Cardiac fibroblast (primary cell): Measurements from ENCODE around the gene SLCO2A1.

ENCODE experiments used
- DNase-seq, 2 donors: peaks; one replicate each; pipeline versions ENCODE4 v3.0.0 to v3.0.0-alpha.2; 2010; ENCODE audit warnings: low read depth in 2 of 2
- H3K4me3 ChIP-seq, 2 donors: replicated peaks in 1 of 2; 1 replicate in 1 of 2; 2 replicates in 1 of 2; pipeline ENCODE4 v1.5.1; 2011; ENCODE audit warnings: low read depth in 2 of 2, low read length in 2 of 2, mild to moderate bottlenecking in 2 of 2, moderate library complexity in 1 of 2
- CTCF ChIP-seq: IDR thresholded peaks from one replicate; pipeline ENCODE4 v1.5.1; 2011; ENCODE audit warnings: low read depth, mild to moderate bottlenecking, low read length, inconsistent platforms

The SLCO2A1 gene

DNA sequence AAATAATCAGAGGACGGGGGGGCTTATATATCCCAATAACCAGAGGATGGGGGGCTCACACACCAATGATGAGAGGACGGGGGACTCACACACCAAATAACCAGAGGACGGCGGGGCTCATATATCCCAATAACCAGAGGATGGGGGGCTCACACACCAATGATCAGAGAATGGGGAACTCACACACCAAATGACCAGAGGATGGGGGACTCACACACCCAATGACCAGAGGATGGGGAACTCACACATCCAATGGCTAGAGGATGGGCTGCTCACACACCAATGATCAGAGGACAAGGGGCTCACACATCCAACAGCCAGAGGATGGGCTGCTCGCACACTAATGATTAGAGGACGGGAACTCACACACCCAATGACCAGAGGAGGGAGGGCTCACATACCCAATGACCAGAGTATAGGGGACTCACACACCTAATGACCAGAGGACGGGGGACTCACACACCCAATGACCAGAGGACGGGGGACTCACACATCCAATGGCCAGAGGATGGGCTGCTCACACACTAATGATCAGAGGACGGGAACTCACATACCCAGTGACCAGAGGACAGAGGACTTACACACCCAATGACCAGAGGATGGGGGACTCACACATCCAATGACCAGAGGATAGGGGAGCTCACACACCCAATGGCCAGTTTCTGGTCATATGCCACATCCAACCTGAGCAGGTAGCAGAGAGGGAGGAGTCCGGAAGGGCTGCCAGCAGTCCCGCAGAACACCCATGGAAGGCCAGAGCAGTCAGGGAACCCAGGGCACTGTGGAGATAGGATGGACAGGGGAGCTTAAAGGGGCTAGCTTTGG lies 144.6 kb downstream of the SLCO2A1 start:
- H3K4me3 ChIP-seq: no peak overlapping the region
- no peak for TF ChIP-seq CTCF
- DNase-seq: no peak

- TF ChIP-seq CTCF: no peak
- no peak overlapping the region for H3K4me3 ChIP-seq
- no peak for DNase-seq
Measured at GRCh38 chr3:133884054-133884886, 145.5 kb downstream of the SLCO2A1 start.

DNA sequence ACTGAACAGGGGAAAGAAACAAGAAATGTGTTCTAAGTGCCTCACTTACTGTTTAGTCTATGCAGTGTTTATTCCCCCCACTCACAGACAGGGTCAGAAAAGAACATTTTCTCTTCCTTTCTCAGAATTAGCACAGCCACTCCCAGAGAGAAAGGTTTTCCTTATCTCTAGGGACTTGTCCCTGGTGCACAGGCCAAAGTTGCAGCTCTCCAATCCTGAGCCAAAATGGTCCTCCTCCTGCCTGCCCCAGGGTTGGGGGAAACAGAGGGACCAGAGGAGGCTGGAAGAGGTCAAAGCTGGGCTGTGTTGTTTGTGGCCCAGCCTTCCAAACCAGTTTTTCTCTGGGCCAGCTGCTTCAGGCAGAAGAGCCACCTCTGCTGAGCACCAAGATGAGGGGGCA lies 146.1 kb downstream of the SLCO2A1 start:
- DNase-seq: no peak
- H3K4me3 ChIP-seq: no peak overlapping the region
- no peak for TF ChIP-seq CTCF

DNA sequence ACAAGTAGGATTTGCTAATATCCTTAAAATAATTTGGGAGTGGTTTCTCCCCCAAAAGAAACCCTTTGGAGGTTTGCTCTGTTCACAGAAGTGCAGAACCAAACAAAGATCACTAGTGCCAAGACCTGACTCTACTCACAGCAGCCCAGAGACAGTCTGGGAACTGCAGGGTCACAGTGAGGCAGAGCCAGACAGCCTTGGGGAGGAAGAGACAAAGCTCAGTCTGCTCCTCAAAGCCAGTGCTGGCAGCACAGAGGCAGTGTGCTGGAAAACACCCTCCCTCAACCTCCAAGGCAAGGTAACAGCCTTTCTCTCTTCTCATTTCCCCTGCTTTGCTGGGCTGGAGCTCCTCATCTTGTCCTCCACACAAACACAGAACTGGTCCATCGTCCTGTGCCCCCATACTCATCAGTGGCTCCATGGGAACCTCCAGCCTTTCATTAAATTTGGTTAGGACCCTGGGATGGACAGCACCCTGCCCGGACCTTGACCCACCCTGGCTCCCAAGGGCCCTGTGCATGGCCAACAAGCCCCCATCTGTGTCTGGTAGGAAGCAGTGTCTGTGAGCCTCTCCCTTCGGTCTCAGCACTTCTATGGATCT lies 146.6 kb downstream of the SLCO2A1 start:
- DNase-seq: no peak

GRCh38 chr3:133881939-133882825 lies 147.5 kb downstream of the SLCO2A1 start:
- no peak for TF ChIP-seq CTCF
- no peak overlapping the region for H3K4me3 ChIP-seq
- DNase-seq: no peak

More for the DNA sequence above, 146.6 kb downstream of the SLCO2A1 start:
- H3K4me3 ChIP-seq: no peak overlapping the region
- no peak for TF ChIP-seq CTCF

DNA sequence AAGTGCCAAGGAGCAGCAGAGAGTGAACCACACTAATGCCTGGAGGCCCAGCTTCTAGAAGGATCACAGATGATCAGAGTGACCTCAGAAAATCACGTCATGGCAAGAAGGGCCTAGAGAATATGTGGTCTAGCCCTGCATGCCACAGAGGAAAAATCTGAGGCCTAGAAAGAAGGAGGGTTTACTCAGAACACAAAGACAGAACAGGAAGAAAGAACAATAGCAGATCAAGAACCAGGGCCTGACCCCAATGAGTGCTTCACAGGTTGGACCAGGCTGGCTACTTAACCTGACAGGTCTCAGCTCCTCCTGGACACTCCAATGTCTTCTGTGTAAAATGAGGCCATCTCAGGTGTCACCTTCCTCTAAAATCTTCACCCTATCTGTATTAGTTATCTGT lies 148.2 kb downstream of the SLCO2A1 start:
- TF ChIP-seq CTCF: no peak

More for the DNA sequence above, 148.2 kb downstream of the SLCO2A1 start:
- DNase-seq: no peak
- no peak overlapping the region for H3K4me3 ChIP-seq
